ENCODE measurements around the gene AGAP1. TPM values are rescaled to one million over a fixed set of nuclear protein-coding genes. Genes with fewer than 3 reads are reported as not detected.

Gene AGAP1
- total and polyA plus RNA-seq, 7 donors, result 10.8 to 42.7 (median 18.6) TPM

- Histone ChIP-seq H3K27ac (no peak overlapping the region), H3K27me3 (no peaks in the 10 kb centered on the region), H3K4me3 (no peak overlapping the region), H3K9me3 (no peaks in the 10 kb centered on the region), H3K4me1 (peaks cover 0 to 3% (median 0%) of the 10 kb centered on the region in 4 donors), H3K36me3 (no peaks in the 10 kb centered on the region)
- WGBS, 2 donors, result 88 to 89% methylated on average over 10 of the region's 10 CpGs
- intact Hi-C loops (cut with DNase I), result no loop called here
- DNase-seq, result no peak
- TF ChIP-seq, protein P1, sequence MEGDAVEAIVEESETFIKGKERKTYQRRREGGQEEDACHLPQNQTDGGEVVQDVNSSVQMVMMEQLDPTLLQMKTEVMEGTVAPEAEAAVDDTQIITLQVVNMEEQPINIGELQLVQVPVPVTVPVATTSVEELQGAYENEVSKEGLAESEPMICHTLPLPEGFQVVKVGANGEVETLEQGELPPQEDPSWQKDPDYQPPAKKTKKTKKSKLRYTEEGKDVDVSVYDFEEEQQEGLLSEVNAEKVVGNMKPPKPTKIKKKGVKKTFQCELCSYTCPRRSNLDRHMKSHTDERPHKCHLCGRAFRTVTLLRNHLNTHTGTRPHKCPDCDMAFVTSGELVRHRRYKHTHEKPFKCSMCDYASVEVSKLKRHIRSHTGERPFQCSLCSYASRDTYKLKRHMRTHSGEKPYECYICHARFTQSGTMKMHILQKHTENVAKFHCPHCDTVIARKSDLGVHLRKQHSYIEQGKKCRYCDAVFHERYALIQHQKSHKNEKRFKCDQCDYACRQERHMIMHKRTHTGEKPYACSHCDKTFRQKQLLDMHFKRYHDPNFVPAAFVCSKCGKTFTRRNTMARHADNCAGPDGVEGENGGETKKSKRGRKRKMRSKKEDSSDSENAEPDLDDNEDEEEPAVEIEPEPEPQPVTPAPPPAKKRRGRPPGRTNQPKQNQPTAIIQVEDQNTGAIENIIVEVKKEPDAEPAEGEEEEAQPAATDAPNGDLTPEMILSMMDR (IDR thresholded peaks at IDR 0.05), result no peak
- TF ChIP-seq EP300 (IDR thresholded peaks at IDR 0.05) (no peak), POLR2A (IDR thresholded peaks at IDR 0.05) (no peak), POLR2AphosphoS5 (IDR thresholded peaks at IDR 0.05) (no peak)
These were observed 90.8 kb downstream of the AGAP1 start for GRCh38 chr2:235584638-235585007.

GRCh38 chr2:235587202-235587601, 93.4 kb downstream of the AGAP1 start:
- H3K9me3 ChIP-seq, result no peaks in the 10 kb centered on the region
- no peak overlapping the region for H3K27ac ChIP-seq
- H3K36me3 ChIP-seq, result no peaks in the 10 kb centered on the region
- no peaks in the 10 kb centered on the region for H3K27me3 ChIP-seq
- no peak overlapping the region for H3K4me3 ChIP-seq
- intact Hi-C loops (cut with DNase I), result no loop called here
- WGBS, 2 donors, result 94% methylated on average over 9 of the region's 9 CpGs
- H3K4me1 ChIP-seq, result peaks cover 0 to 3% (median 0%) of the 10 kb centered on the region in 4 donors
- no peak for DNase-seq
- TF ChIP-seq POLR2A (IDR thresholded peaks at IDR 0.05) (no peak), EP300 (IDR thresholded peaks at IDR 0.05) (no peak), POLR2AphosphoS5 (IDR thresholded peaks at IDR 0.05) (no peak)
- TF ChIP-seq, protein P1 (IDR thresholded peaks at IDR 0.05), result no peak

- DNase-seq, result no peak
- Histone ChIP-seq H3K4me3 (no peak overlapping the region), H3K9me3 (no peaks in the 10 kb centered on the region), H3K4me1 (no peaks in the 10 kb centered on the region), H3K27ac (no peak overlapping the region), H3K36me3 (no peaks in the 10 kb centered on the region), H3K27me3 (no peaks in the 10 kb centered on the region)
- 13 to 49% methylated on average over 9 of the region's 9 CpGs for WGBS, 2 donors
- intact Hi-C loops (cut with DNase I), result no loop called here
- TF ChIP-seq, protein P1 (IDR thresholded peaks at IDR 0.05), result no peak
- TF ChIP-seq POLR2AphosphoS5 (IDR thresholded peaks at IDR 0.05) (no peak), EP300 (IDR thresholded peaks at IDR 0.05) (no peak), POLR2A (IDR thresholded peaks at IDR 0.05) (no peak)
These were observed 94.9 kb downstream of the AGAP1 start for GRCh38 chr2:235588750-235589149.

DNA sequence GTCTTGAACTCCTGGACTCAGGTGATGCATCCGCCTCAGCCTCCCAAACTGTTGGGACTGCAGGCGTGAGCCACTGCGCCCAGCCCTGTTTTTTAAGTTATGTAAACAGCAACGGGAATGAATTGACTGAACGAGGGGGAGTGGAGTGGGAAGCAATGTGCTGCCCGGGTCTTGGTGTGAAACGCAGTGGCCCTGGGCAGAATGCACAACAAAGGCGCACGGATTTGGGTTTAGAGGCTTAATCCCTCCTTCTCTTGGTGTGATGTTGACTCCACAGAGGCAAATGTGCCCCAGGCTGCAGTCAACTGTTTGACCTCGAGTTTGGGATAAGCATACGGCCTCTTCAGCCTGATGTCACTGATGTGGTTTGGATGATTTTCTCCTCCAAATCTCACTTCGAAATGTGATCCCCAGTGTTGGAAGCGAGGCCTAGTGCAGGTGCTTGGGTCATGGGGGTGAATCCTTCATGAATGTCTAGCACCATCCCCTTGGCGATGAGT, 97.4 kb downstream of the AGAP1 start:
- H3K27ac ChIP-seq, result no peak overlapping the region
- WGBS, 2 donors, result 84 to 90% methylated on average over 14 of the region's 14 CpGs

More for the DNA sequence above, 97.4 kb downstream of the AGAP1 start:
- no peaks in the 10 kb centered on the region for H3K27me3 ChIP-seq
- H3K4me3 ChIP-seq, result no peak overlapping the region
- no peaks in the 10 kb centered on the region for H3K36me3 ChIP-seq
- H3K9me3 ChIP-seq, result no peaks in the 10 kb centered on the region
- no peak for TF ChIP-seq POLR2AphosphoS5 (IDR thresholded peaks at IDR 0.05)
- TF ChIP-seq POLR2A (IDR thresholded peaks at IDR 0.05), result no peak
- TF ChIP-seq, protein P1 (IDR thresholded peaks at IDR 0.05), result no peak
- TF ChIP-seq EP300 (IDR thresholded peaks at IDR 0.05), result no peak
- DNase-seq, result no peak
- intact Hi-C loops (cut with DNase I), result loop anchor here (5.0 kb wide), 2 partner anchors 99 to 159 kb away; partner anchors contain the start of gene AGAP1
- peaks cover 0 to 9% (median 0%) of the 10 kb centered on the region in 4 donors for H3K4me1 ChIP-seq

Data from sigmoid colon (tissue), 7 donors.